CD14-positive monocyte (primary cell): ENCODE measurements around the gene FGFR4. TPM values are rescaled to one million over a fixed set of nuclear protein-coding genes. Genes with fewer than 3 reads are reported as not detected.

ENCODE experiments used
- DNase-seq, 3 donors: peaks; one replicate each; pipeline ENCODE4 v3.0.0-alpha.2; 2011 to 2022
- H2AFZ ChIP-seq: 2 replicates; pipeline ENCODE4 v1.6.0; 2012; ENCODE audit warnings: mild to moderate bottlenecking, low read depth, low read length, inconsistent platforms; ENCODE audit not compliant: insufficient read depth, poor library complexity, severe bottlenecking
- H3K27ac ChIP-seq, 2 donors: 1 replicate in 1 of 2; 2 replicates in 1 of 2; pipeline ENCODE4 v1.5.1; 2012 to 2013; ENCODE audit warnings: low read length in 2 of 2, control low read depth in 1 of 2, inconsistent platforms in 1 of 2, low read depth in 1 of 2, mild to moderate bottlenecking in 1 of 2
- H3K27me3 ChIP-seq, 2 donors: one replicate each; pipeline versions ENCODE4 v1.6.0 to v1.6.1; 2011 to 2013; ENCODE audit warnings: low read length in 2 of 2; ENCODE audit not compliant: control insufficient read depth in 2 of 2, insufficient read depth in 2 of 2
- H3K36me3 ChIP-seq, 2 donors: replicated peaks in 1 of 2; 1 replicate in 1 of 2; 2 replicates in 1 of 2; pipeline versions ENCODE4 v1.5.1 to v1.6.1; 2012 to 2013; ENCODE audit warnings: low read length in 2 of 2, control low read depth in 1 of 2, inconsistent platforms in 1 of 2, mild to moderate bottlenecking in 1 of 2; ENCODE audit not compliant: insufficient read depth in 2 of 2, control insufficient read depth in 1 of 2
- H3K4me1 ChIP-seq, 2 donors: 1 replicate in 1 of 2; 2 replicates in 1 of 2; pipeline versions ENCODE4 v1.5.1 to v1.6.1; 2012 to 2013; ENCODE audit warnings: low read length in 2 of 2, control low read depth in 1 of 2, inconsistent platforms in 1 of 2, mild to moderate bottlenecking in 1 of 2, moderate library complexity in 1 of 2; ENCODE audit not compliant: insufficient read depth in 2 of 2, control insufficient read depth in 1 of 2
- H3K4me2 ChIP-seq: replicated peaks from 2 replicates; pipeline ENCODE3; 2012; ENCODE audit warnings: low read length, moderate library complexity, mild to moderate bottlenecking; ENCODE audit not compliant: poor library complexity, severe bottlenecking; ENCODE audit errors: extremely low read depth
- H3K4me3 ChIP-seq, 3 experiments: fragments of 200-600 bp in 1 of 3; sonication (generic) in 1 of 3; replicated peaks in 1 of 3; 1 replicate in 2 of 3; 2 replicates in 1 of 3; pipeline ENCODE4 v1.5.1; 2011 to 2013; ENCODE audit warnings: low read length in 3 of 3, mild to moderate bottlenecking in 3 of 3, control low read depth in 2 of 3, low read depth in 2 of 3, inconsistent platforms in 1 of 3, moderate library complexity in 1 of 3
- H3K79me2 ChIP-seq: 2 replicates; pipeline ENCODE4 v1.6.0; 2012; ENCODE audit warnings: mild to moderate bottlenecking, control low read depth, inconsistent platforms, low read length, moderate library complexity; ENCODE audit not compliant: insufficient read depth
- H3K9ac ChIP-seq: 2 replicates; pipeline ENCODE4 v1.6.0; 2017; ENCODE audit warnings: low read length, mild to moderate bottlenecking; ENCODE audit not compliant: insufficient read depth, poor library complexity, severe bottlenecking
- H3K9me3 ChIP-seq, 2 donors: replicated peaks in 1 of 2; 1 replicate in 1 of 2; 2 replicates in 1 of 2; pipeline versions ENCODE4 v1.5.1 to v1.6.1; 2012 to 2013; ENCODE audit warnings: low read length in 2 of 2, control low read depth in 1 of 2; ENCODE audit not compliant: control insufficient read depth in 1 of 2, insufficient read depth in 1 of 2
- H4K20me1 ChIP-seq: 2 replicates; pipeline ENCODE4 v1.6.0; 2012; ENCODE audit warnings: mild to moderate bottlenecking, low read length, control low read depth, moderate library complexity; ENCODE audit not compliant: insufficient read depth
- H3K27ac Mint-ChIP-seq, 7 donors: one replicate each; pipeline ENCODE4 v1.8.0; 2020; ENCODE audit warnings: mild to moderate bottlenecking in 7 of 7, mixed read lengths in 7 of 7, moderate library complexity in 6 of 7, inconsistent platforms in 2 of 7
- H3K27me3 Mint-ChIP-seq, 3 donors: one replicate each; pipeline ENCODE4 v1.8.0; 2021 to 2022; ENCODE audit warnings: low read depth in 3 of 3, mild to moderate bottlenecking in 3 of 3, mixed read lengths in 3 of 3, moderate library complexity in 3 of 3, inconsistent platforms in 1 of 3
- H3K36me3 Mint-ChIP-seq, 2 donors: one replicate each; pipeline ENCODE4 v1.8.0; 2020; ENCODE audit warnings: mixed read lengths in 2 of 2, inconsistent platforms in 1 of 2, mild to moderate bottlenecking in 1 of 2
- H3K4me1 Mint-ChIP-seq: one replicate; pipeline ENCODE4 v1.8.0; 2020; ENCODE audit warnings: mild to moderate bottlenecking, mixed read lengths
- H3K4me3 Mint-ChIP-seq, 2 donors: one replicate each; pipeline ENCODE4 v1.8.0; 2020; ENCODE audit warnings: mild to moderate bottlenecking in 2 of 2, mixed read lengths in 2 of 2, moderate library complexity in 1 of 2
- H3K9me3 Mint-ChIP-seq, 7 donors: one replicate each; pipeline ENCODE4 v1.8.0; 2020 to 2022; ENCODE audit warnings: mixed read lengths in 7 of 7, mild to moderate bottlenecking in 6 of 7, moderate library complexity in 6 of 7, inconsistent platforms in 2 of 7
- WGBS: methylation state at CpG from one replicate; pipeline ENCODE4 v1.1.5; 2013; ENCODE audit warnings: missing lambda C conversion rate; ENCODE audit not compliant: insufficient coverage; 5-methylcytosine and 5-hydroxymethylcytosine counted together
- intact Hi-C, 2 donors: fragments of 100-400 bp; cut with micrococcal nuclease; formaldehyde crosslinking; loops; one replicate each; pipeline versions ENCODE4 v1.15.0 to v1.15.1; 2023
- polyA plus RNA-seq, 3 donors: library from polyadenylated mRNA; depleted of rRNA in 1 of 3; unstranded in 2 of 3; stranded (reverse) in 1 of 3; fragments of 300-500 nt in 2 of 3; fragments of >200 nt in 1 of 3; fragmentation: Illumina TruSeq in 2 of 3; gene quantifications; 1 replicate in 2 of 3; 2 replicates in 1 of 3; pipeline ENCODE4 v1.2.3, GENCODE V29; 2012 to 2021
- TF ChIP-seq, protein P1 (sequence below): fragments of 200-600 bp; IDR thresholded peaks from one replicate; pipeline ENCODE4 v1.8.0; 2022; ENCODE audit warnings: antibody characterized with exemption, mild to moderate bottlenecking

FGFR4 gene
- polyA plus RNA-seq, 3 donors = 0.39 TPM; not detected in 2

DNA sequence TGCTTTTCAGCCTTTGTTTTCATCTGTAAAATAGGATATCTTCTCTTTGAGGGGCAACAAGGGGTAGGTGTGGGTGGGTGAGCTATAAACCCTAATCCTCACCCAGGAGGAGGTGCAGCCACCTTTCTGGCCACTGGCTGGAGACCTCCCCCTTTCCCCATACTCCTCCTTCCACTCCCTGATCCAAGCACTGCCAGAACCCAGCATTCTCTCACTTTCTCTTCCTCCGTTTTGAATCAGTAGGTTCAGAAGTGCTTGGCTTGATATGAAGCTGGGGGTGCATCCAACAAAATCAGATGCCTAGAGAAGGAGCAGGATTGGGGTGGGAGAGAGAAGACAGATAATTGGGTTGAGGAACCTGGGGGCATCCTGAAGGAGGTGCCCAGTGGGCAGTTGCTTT lies 40.1 kb downstream of the FGFR4 start:
- Histone ChIP-seq H3K9me3 (no peaks in the 10 kb centered on the region), H3K4me2 (no peak overlapping the region), H4K20me1 (no peaks in the 10 kb centered on the region), H3K4me3 (no peak overlapping the region), H3K27me3 (no peaks in the 10 kb centered on the region), H2AFZ (no peak overlapping the region), H3K36me3 (no peaks in the 10 kb centered on the region), H3K4me1 (peaks cover 15% of the 10 kb centered on the region in 2 donors), H3K9ac (no peak overlapping the region), H3K27ac (no peak overlapping the region), H3K79me2 (no peaks in the 10 kb centered on the region)
- TF ChIP-seq, protein P1, sequence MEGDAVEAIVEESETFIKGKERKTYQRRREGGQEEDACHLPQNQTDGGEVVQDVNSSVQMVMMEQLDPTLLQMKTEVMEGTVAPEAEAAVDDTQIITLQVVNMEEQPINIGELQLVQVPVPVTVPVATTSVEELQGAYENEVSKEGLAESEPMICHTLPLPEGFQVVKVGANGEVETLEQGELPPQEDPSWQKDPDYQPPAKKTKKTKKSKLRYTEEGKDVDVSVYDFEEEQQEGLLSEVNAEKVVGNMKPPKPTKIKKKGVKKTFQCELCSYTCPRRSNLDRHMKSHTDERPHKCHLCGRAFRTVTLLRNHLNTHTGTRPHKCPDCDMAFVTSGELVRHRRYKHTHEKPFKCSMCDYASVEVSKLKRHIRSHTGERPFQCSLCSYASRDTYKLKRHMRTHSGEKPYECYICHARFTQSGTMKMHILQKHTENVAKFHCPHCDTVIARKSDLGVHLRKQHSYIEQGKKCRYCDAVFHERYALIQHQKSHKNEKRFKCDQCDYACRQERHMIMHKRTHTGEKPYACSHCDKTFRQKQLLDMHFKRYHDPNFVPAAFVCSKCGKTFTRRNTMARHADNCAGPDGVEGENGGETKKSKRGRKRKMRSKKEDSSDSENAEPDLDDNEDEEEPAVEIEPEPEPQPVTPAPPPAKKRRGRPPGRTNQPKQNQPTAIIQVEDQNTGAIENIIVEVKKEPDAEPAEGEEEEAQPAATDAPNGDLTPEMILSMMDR = no peak
- intact Hi-C loops = no loop called here
- Mint-ChIP-seq H3K27ac (no peak overlapping the region), H3K27me3 (peaks cover 0 to 2% (median 1%) of the 10 kb centered on the region in 3 donors), H3K36me3 (no peaks in the 10 kb centered on the region), H3K4me1 (peaks cover 28% of the 10 kb centered on the region), H3K4me3 (no peak overlapping the region), H3K9me3 (peaks cover 0 to 2% (median 0%) of the 10 kb centered on the region in 7 donors)
- no CpG with 5 or more reads among the region's 1 CpG for WGBS
- DNase-seq = no peak

DNA sequence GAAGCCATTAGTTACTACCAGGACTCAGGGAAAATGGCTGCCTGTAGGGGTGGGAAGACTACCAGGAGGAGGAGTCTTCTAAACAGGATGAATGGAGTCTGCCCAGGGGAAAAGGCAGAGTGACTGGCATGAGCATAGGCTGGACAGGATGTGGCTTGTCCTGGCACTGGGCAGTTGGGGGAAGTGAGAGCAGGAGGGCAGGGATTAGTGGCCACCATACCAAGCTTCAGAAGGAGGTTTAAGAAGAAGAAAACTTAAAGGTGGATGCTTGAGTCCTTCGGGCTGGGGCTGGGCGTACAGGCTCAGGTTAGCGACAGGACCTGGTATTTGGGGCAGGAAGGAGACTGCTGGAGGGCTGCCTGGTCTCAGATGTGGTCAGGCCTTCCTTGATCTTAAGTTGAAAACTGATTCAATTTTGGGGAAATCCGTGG lies 41.9 kb downstream of the FGFR4 start:
- Histone ChIP-seq H3K27ac (peak overlapping the region; percentile 46 to 51), H2AFZ (peak overlapping the region; percentile 66), H3K9me3 (no peaks in the 10 kb centered on the region), H3K9ac (no peak overlapping the region), H3K4me2 (no peak overlapping the region), H3K36me3 (no peaks in the 10 kb centered on the region), H3K4me1 (peaks cover 20 to 31% of the 10 kb centered on the region in 2 donors), H3K79me2 (no peaks in the 10 kb centered on the region), H3K4me3 (no peak overlapping the region), H4K20me1 (no peaks in the 10 kb centered on the region), H3K27me3 (no peaks in the 10 kb centered on the region)
- WGBS = no CpG with 5 or more reads among the region's 4 CpGs
- Mint-ChIP-seq H3K27me3 (peaks cover 0 to 1% (median under 1%) of the 10 kb centered on the region in 3 donors), H3K9me3 (peaks cover 0 to 2% (median 0%) of the 10 kb centered on the region in 7 donors), H3K36me3 (no peaks in the 10 kb centered on the region), H3K4me1 (peaks cover 28% of the 10 kb centered on the region), H3K4me3 (peak overlapping the region in 1 of 2 donors; percentile 5), H3K27ac (peak overlapping the region in 6 of 7 donors; percentile 53 to 80 (median 76))
- TF ChIP-seq, protein P1 = no peak
- intact Hi-C loops = no loop called here
- DNase-seq = peak in 2 of 3 donors; percentile 21 to 30
